ENCODE results near the gene ZFPM1.

The ZFPM1 gene

GRCh38 chr16:88441460-88441859 lies 11.6 kb upstream of the ZFPM1 start:
- Histone ChIP-seq H3K36me3 (ENCODE audit: insufficient read depth, low read length) (no peaks in the 10 kb centered on the region), H2AFZ (ENCODE audit: low read depth, low read length) (no peak overlapping the region), H3K4me3 (ENCODE audit: low read length) (no peak overlapping the region), H3K4me1 (ENCODE audit: insufficient read depth, low read length) (no peaks in the 10 kb centered on the region), H3K27me3 (ENCODE audit: insufficient read depth, low read length) (peaks cover 17% of the 10 kb centered on the region), H3K9me3 (ENCODE audit: low read length) (no peaks in the 10 kb centered on the region)

- H3K4me1 ChIP-seq (ENCODE audit: insufficient read depth, low read length) = no peaks in the 10 kb centered on the region
- no peak overlapping the region for H3K4me3 ChIP-seq (ENCODE audit: low read length)
- H3K9me3 ChIP-seq (ENCODE audit: low read length) = no peaks in the 10 kb centered on the region
- H3K27me3 ChIP-seq (ENCODE audit: insufficient read depth, low read length) = peaks cover 21% of the 10 kb centered on the region
- H3K36me3 ChIP-seq (ENCODE audit: insufficient read depth, low read length) = no peaks in the 10 kb centered on the region
- H2AFZ ChIP-seq (ENCODE audit: low read depth, low read length) = no peak overlapping the region
Measured at GRCh38 chr16:88442383-88442726, 10.7 kb upstream of the ZFPM1 start.

- no peaks in the 10 kb centered on the region for H3K9me3 ChIP-seq (ENCODE audit: low read length)
- no peak overlapping the region for H2AFZ ChIP-seq (ENCODE audit: low read depth, low read length)
- no peak overlapping the region for H3K4me3 ChIP-seq (ENCODE audit: low read length)
- no peaks in the 10 kb centered on the region for H3K36me3 ChIP-seq (ENCODE audit: insufficient read depth, low read length)
- H3K4me1 ChIP-seq (ENCODE audit: insufficient read depth, low read length) = no peaks in the 10 kb centered on the region
- peaks cover 23% of the 10 kb centered on the region for H3K27me3 ChIP-seq (ENCODE audit: insufficient read depth, low read length)
Measured at GRCh38 chr16:88442727-88443576, 10.1 kb upstream of the ZFPM1 start.

DNA sequence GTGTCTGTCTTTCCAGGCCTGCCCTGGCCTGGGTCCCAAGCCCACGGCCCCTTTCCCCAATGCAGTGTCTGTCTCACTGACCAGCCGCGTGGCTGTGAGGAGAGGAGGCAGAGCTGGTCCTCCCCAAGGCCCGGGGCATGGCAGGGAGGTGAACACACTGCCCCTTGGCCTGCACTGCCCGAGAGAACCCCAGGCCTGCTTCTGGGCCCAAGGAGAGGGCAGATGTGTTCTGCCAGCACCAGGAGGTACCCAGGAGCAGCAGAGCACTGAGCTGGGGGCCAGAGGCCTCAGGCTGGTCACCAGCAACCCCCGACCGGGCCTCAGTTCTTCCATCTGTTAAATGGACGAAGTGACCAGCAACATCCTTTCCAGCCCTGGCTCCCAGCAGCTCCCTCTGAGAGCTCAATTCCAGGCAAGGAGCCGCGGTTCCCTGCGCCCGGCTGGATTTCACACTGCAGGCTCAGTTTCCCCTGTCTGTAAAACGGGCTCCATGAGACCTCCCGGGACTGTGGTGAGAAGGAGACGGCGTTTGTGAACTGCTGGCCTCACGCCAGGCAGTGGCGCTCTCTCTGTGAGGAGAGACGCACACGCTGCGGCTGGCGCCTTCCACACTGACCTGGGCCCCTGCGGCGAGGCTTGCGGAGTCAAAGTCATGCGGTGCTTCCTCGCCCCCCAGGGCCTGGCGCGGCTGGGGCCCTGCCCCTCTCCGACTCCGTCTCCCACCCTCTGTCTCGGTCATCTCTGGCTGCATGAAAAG lies 8.1 kb upstream of the ZFPM1 start:
- H2AFZ ChIP-seq (ENCODE audit: low read depth, low read length) = no peak overlapping the region
- H3K4me1 ChIP-seq (ENCODE audit: insufficient read depth, low read length) = no peaks in the 10 kb centered on the region
- no peaks in the 10 kb centered on the region for H3K36me3 ChIP-seq (ENCODE audit: insufficient read depth, low read length)
- H3K4me3 ChIP-seq (ENCODE audit: low read length) = no peak overlapping the region
- H3K27me3 ChIP-seq (ENCODE audit: insufficient read depth, low read length) = peaks cover 39% of the 10 kb centered on the region
- H3K9me3 ChIP-seq (ENCODE audit: low read length) = no peaks in the 10 kb centered on the region

GRCh38 chr16:88445583-88445960 lies 7.5 kb upstream of the ZFPM1 start:
- Histone ChIP-seq H3K27me3 (ENCODE audit: insufficient read depth, low read length) (peaks cover 42% of the 10 kb centered on the region), H2AFZ (ENCODE audit: low read depth, low read length) (no peak overlapping the region), H3K36me3 (ENCODE audit: insufficient read depth, low read length) (no peaks in the 10 kb centered on the region), H3K9me3 (ENCODE audit: low read length) (no peaks in the 10 kb centered on the region), H3K4me1 (ENCODE audit: insufficient read depth, low read length) (no peaks in the 10 kb centered on the region), H3K4me3 (ENCODE audit: low read length) (no peak overlapping the region)

- Histone ChIP-seq H3K4me1 (ENCODE audit: insufficient read depth, low read length) (no peaks in the 10 kb centered on the region), H3K27me3 (ENCODE audit: insufficient read depth, low read length) (peaks cover 46% of the 10 kb centered on the region)
Measured at GRCh38 chr16:88446061-88446460, 7.0 kb upstream of the ZFPM1 start.

DNA sequence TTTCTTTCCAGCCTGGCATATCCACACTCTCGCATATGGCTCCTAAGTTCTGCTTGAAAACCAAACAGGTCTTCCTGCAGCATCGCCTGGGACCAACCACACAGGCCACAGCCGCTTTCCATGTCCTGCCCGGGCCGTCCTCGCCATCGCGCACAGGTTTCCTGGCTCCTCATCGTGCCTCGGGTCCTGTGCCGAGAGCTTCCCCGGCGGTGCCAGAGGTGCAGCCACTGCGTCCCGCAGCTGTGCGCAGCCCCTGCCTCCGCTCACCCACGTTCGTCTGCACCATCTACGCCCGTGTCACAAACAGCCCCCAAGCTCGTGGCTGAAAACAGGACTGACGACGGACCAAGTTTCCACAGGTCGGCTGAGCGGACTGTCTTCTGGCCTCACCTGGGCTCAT lies 6.3 kb upstream of the ZFPM1 start:
- Histone ChIP-seq H3K27me3 (ENCODE audit: insufficient read depth, low read length) (peaks cover 46% of the 10 kb centered on the region), H3K4me3 (ENCODE audit: low read length) (no peak overlapping the region), H3K36me3 (ENCODE audit: insufficient read depth, low read length) (no peaks in the 10 kb centered on the region), H3K9me3 (ENCODE audit: low read length) (no peaks in the 10 kb centered on the region), H2AFZ (ENCODE audit: low read depth, low read length) (no peak overlapping the region), H3K4me1 (ENCODE audit: insufficient read depth, low read length) (no peaks in the 10 kb centered on the region)

More at GRCh38 chr16:88446061-88446460, 7.0 kb upstream of the ZFPM1 start:
- H3K36me3 ChIP-seq (ENCODE audit: insufficient read depth, low read length) = no peaks in the 10 kb centered on the region
- H2AFZ ChIP-seq (ENCODE audit: low read depth, low read length) = no peak overlapping the region
- no peak overlapping the region for H3K4me3 ChIP-seq (ENCODE audit: low read length)
- H3K9me3 ChIP-seq (ENCODE audit: low read length) = no peaks in the 10 kb centered on the region

DNA sequence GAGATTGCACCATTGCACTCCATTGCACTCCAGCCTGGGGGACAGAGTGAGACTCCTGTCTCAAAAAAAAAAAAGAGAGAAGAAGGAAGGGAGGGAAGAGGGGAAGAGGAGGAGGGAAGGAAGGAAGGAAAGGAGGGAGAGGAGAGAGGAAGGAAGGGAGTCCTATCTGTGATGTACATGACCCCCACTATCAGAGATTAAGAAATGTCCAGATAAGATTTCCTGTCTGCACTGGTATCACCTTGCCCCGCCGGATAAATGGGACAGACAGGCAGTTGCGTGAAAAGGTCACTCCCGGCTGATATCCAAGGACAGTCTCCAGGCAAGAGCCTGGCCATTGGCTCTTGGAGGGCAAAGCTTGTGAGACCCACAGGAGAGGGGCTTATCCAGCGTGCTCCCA lies 5.2 kb upstream of the ZFPM1 start:
- no peaks in the 10 kb centered on the region for H3K9me3 ChIP-seq (ENCODE audit: low read length)
- H3K36me3 ChIP-seq (ENCODE audit: insufficient read depth, low read length) = no peaks in the 10 kb centered on the region
- H3K27me3 ChIP-seq (ENCODE audit: insufficient read depth, low read length) = peaks cover 45% of the 10 kb centered on the region
- H3K4me3 ChIP-seq (ENCODE audit: low read length) = no peak overlapping the region
- H2AFZ ChIP-seq (ENCODE audit: low read depth, low read length) = no peak overlapping the region
- H3K4me1 ChIP-seq (ENCODE audit: insufficient read depth, low read length) = peaks cover 3% of the 10 kb centered on the region

GRCh38 chr16:88448461-88449266 lies 4.4 kb upstream of the ZFPM1 start:
- Histone ChIP-seq H3K36me3 (ENCODE audit: insufficient read depth, low read length) (no peaks in the 10 kb centered on the region), H3K4me3 (ENCODE audit: low read length) (no peak overlapping the region), H2AFZ (ENCODE audit: low read depth, low read length) (no peak overlapping the region), H3K9me3 (ENCODE audit: low read length) (no peaks in the 10 kb centered on the region), H3K27me3 (ENCODE audit: insufficient read depth, low read length) (peaks cover 45% of the 10 kb centered on the region), H3K4me1 (ENCODE audit: insufficient read depth, low read length) (peaks cover 3% of the 10 kb centered on the region)

GRCh38 chr16:88449267-88449561 lies 3.9 kb upstream of the ZFPM1 start:
- Histone ChIP-seq H3K4me1 (ENCODE audit: insufficient read depth, low read length) (peaks cover 4% of the 10 kb centered on the region), H3K27me3 (ENCODE audit: insufficient read depth, low read length) (peaks cover 45% of the 10 kb centered on the region), H3K4me3 (ENCODE audit: low read length) (no peak overlapping the region), H3K36me3 (ENCODE audit: insufficient read depth, low read length) (no peaks in the 10 kb centered on the region), H3K9me3 (ENCODE audit: low read length) (no peaks in the 10 kb centered on the region), H2AFZ (ENCODE audit: low read depth, low read length) (no peak overlapping the region)

GRCh38 chr16:88451586-88452481 lies 1.2 kb upstream of the ZFPM1 start:
- Histone ChIP-seq H3K4me3 (ENCODE audit: low read length) (no peak overlapping the region), H2AFZ (ENCODE audit: low read depth, low read length) (peak overlapping the region; percentile 82), H3K4me1 (ENCODE audit: insufficient read depth, low read length) (peaks cover 23% of the 10 kb centered on the region), H3K9me3 (ENCODE audit: low read length) (no peaks in the 10 kb centered on the region), H3K36me3 (ENCODE audit: insufficient read depth, low read length) (no peaks in the 10 kb centered on the region), H3K27me3 (ENCODE audit: insufficient read depth, low read length) (peaks cover 29% of the 10 kb centered on the region)

GRCh38 chr16:88452482-88453216 lies 431 bp upstream of the ZFPM1 start:
- H3K27me3 ChIP-seq (ENCODE audit: insufficient read depth, low read length) = peaks cover 28% of the 10 kb centered on the region
- no peaks in the 10 kb centered on the region for H3K36me3 ChIP-seq (ENCODE audit: insufficient read depth, low read length)
- H3K9me3 ChIP-seq (ENCODE audit: low read length) = no peaks in the 10 kb centered on the region
- peak overlapping the region; percentile 65 for H3K4me3 ChIP-seq (ENCODE audit: low read length)
- peak overlapping the region; percentile 82 for H2AFZ ChIP-seq (ENCODE audit: low read depth, low read length)
- peaks cover 23% of the 10 kb centered on the region for H3K4me1 ChIP-seq (ENCODE audit: insufficient read depth, low read length)
